ENCODE measurements around the gene VPS26B.

- TF ChIP-seq, protein P1, sequence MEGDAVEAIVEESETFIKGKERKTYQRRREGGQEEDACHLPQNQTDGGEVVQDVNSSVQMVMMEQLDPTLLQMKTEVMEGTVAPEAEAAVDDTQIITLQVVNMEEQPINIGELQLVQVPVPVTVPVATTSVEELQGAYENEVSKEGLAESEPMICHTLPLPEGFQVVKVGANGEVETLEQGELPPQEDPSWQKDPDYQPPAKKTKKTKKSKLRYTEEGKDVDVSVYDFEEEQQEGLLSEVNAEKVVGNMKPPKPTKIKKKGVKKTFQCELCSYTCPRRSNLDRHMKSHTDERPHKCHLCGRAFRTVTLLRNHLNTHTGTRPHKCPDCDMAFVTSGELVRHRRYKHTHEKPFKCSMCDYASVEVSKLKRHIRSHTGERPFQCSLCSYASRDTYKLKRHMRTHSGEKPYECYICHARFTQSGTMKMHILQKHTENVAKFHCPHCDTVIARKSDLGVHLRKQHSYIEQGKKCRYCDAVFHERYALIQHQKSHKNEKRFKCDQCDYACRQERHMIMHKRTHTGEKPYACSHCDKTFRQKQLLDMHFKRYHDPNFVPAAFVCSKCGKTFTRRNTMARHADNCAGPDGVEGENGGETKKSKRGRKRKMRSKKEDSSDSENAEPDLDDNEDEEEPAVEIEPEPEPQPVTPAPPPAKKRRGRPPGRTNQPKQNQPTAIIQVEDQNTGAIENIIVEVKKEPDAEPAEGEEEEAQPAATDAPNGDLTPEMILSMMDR (IDR thresholded peaks at IDR 0.05) = no peak
- no peak for TF ChIP-seq POLR2AphosphoS5 (IDR thresholded peaks at IDR 0.05; ENCODE audit: low read depth, low read length)
Observed at GRCh38 chr11:134181707-134182106, 42.8 kb upstream of the VPS26B start.

Data from Panc1 (cell line).